ENCODE measurements around the gene CYP1A1. TPM values are rescaled to one million over a fixed set of nuclear protein-coding genes. Genes with fewer than 3 reads are reported as not detected.

CYP1A1 gene
- total and polyA plus RNA-seq, 2 experiments from 2014 or later: 0.16 to 1.4 TPM

- no peaks in the 10 kb centered on the region for H3K36me3 ChIP-seq (ENCODE audit: insufficient read depth)
Observed at GRCh38 chr15:74696398-74696729, 29.0 kb downstream of the CYP1A1 start.

More at GRCh38 chr15:74696398-74696729, 29.0 kb downstream of the CYP1A1 start:
- TF ChIP-seq NANOG (IDR thresholded peaks at IDR 0.05; ENCODE audit: borderline replicate concordance) (no peak), ETS1 (IDR thresholded peaks at IDR 0.05) (no peak), ZNF114 (CRISPR knock-in tag; IDR thresholded peaks at IDR 0.05) (no peak), CREB1 (CRISPR knock-in tag; IDR thresholded peaks at IDR 0.05; ENCODE audit: low read depth) (no peak), STAT1 (IDR thresholded peaks at IDR 0.05; ENCODE audit: unreplicated experiment) (no peak), JUNB (IDR thresholded peaks at IDR 0.05; ENCODE audit: unreplicated experiment) (no peak), EZH2 (IDR thresholded peaks at IDR 0.05; ENCODE audit: low read depth, unreplicated experiment) (no peak), EZH2phosphoT487 (IDR thresholded peaks at IDR 0.05; ENCODE audit: unreplicated experiment) (no peak), REST (IDR thresholded peaks at IDR 0.05; ENCODE audit: unreplicated experiment) (no peak), POLR2AphosphoS5 (IDR thresholded peaks at IDR 0.05; ENCODE audit: low read depth) (no peak), ZNF331 (CRISPR knock-in tag; IDR thresholded peaks at IDR 0.05; ENCODE audit: low read depth) (no peak)
- TF ChIP-seq, protein P1, sequence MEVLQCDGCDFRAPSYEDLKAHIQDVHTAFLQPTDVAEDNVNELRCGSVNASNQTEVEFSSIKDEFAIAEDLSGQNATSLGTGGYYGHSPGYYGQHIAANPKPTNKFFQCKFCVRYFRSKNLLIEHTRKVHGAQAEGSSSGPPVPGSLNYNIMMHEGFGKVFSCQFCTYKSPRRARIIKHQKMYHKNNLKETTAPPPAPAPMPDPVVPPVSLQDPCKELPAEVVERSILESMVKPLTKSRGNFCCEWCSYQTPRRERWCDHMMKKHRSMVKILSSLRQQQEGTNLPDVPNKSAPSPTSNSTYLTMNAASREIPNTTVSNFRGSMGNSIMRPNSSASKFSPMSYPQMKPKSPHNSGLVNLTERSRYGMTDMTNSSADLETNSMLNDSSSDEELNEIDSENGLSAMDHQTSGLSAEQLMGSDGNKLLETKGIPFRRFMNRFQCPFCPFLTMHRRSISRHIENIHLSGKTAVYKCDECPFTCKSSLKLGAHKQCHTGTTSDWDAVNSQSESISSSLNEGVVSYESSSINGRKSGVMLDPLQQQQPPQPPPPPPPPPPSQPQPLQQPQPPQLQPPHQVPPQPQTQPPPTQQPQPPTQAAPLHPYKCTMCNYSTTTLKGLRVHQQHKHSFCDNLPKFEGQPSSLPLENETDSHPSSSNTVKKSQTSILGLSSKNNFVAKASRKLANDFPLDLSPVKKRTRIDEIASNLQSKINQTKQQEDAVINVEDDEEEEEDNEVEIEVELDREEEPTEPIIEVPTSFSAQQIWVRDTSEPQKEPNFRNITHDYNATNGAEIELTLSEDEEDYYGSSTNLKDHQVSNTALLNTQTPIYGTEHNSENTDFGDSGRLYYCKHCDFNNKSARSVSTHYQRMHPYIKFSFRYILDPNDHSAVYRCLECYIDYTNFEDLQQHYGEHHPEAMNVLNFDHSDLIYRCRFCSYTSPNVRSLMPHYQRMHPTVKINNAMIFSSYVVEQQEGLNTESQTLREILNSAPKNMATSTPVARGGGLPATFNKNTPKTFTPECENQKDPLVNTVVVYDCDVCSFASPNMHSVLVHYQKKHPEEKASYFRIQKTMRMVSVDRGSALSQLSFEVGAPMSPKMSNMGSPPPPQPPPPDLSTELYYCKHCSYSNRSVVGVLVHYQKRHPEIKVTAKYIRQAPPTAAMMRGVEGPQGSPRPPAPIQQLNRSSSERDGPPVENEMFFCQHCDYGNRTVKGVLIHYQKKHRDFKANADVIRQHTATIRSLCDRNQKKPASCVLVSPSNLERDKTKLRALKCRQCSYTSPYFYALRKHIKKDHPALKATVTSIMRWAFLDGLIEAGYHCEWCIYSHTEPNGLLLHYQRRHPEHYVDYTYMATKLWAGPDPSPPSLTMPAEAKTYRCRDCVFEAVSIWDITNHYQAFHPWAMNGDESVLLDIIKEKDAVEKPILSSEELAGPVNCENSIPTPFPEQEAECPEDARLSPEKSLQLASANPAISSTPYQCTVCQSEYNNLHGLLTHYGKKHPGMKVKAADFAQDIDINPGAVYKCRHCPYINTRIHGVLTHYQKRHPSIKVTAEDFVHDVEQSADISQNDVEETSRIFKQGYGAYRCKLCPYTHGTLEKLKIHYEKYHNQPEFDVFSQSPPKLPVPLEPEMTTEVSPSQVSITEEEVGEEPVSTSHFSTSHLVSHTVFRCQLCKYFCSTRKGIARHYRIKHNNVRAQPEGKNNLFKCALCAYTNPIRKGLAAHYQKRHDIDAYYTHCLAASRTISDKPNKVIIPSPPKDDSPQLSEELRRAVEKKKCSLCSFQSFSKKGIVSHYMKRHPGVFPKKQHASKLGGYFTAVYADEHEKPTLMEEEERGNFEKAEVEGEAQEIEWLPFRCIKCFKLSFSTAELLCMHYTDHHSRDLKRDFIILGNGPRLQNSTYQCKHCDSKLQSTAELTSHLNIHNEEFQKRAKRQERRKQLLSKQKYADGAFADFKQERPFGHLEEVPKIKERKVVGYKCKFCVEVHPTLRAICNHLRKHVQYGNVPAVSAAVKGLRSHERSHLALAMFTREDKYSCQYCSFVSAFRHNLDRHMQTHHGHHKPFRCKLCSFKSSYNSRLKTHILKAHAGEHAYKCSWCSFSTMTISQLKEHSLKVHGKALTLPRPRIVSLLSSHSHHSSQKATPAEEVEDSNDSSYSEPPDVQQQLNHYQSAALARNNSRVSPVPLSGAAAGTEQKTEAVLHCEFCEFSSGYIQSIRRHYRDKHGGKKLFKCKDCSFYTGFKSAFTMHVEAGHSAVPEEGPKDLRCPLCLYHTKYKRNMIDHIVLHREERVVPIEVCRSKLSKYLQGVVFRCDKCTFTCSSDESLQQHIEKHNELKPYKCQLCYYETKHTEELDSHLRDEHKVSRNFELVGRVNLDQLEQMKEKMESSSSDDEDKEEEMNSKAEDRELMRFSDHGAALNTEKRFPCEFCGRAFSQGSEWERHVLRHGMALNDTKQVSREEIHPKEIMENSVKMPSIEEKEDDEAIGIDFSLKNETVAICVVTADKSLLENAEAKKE (CRISPR knock-in tag; IDR thresholded peaks at IDR 0.05): no peak
- TF ChIP-seq, protein P2, sequence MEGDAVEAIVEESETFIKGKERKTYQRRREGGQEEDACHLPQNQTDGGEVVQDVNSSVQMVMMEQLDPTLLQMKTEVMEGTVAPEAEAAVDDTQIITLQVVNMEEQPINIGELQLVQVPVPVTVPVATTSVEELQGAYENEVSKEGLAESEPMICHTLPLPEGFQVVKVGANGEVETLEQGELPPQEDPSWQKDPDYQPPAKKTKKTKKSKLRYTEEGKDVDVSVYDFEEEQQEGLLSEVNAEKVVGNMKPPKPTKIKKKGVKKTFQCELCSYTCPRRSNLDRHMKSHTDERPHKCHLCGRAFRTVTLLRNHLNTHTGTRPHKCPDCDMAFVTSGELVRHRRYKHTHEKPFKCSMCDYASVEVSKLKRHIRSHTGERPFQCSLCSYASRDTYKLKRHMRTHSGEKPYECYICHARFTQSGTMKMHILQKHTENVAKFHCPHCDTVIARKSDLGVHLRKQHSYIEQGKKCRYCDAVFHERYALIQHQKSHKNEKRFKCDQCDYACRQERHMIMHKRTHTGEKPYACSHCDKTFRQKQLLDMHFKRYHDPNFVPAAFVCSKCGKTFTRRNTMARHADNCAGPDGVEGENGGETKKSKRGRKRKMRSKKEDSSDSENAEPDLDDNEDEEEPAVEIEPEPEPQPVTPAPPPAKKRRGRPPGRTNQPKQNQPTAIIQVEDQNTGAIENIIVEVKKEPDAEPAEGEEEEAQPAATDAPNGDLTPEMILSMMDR (conservative IDR thresholded peaks at IDR 0.05; ENCODE audit: low read depth in 2 of 2): no peak
- Mint-ChIP-seq H3K4me1 (peaks cover 8% of the 10 kb centered on the region; the same call in 2 of the 3 replicates), H3K9me3 (no peaks in the 10 kb centered on the region; the same call in 2 of the 3 replicates), H3K4me3 (peak overlapping the region; percentile 100), H3K27me3 (ENCODE audit: insufficient read depth, low read depth, poor library complexity) (peaks cover 12% of the 10 kb centered on the region), H3K36me3 (ENCODE audit: low read depth) (no peaks in the 10 kb centered on the region), H3K27ac (peak overlapping the region; percentile 99)
- Histone ChIP-seq H3K27ac (ENCODE audit: low read depth) (peak overlapping the region; percentile 83), H2AFZ (peak overlapping the region; percentile 99), H3K4me2 (peak overlapping the region; percentile 87), H3F3A (replicated peaks; ENCODE audit: low read depth) (no peaks in the 10 kb centered on the region; the same call in 1 of the 2 replicates), H3K79me2 (replicated peaks; ENCODE audit: insufficient read depth) (peaks cover 44% of the 10 kb centered on the region), H3K27me3 (ENCODE audit: insufficient read depth) (no peaks in the 10 kb centered on the region), H3K4me3 (peak overlapping the region; percentile 89), H4K20me1 (replicated peaks; ENCODE audit: insufficient read depth) (peaks cover 9% of the 10 kb centered on the region), H3K9me2 (ENCODE audit: insufficient read depth) (no peaks in the 10 kb centered on the region), H3K4me1 (ENCODE audit: insufficient read depth) (peaks cover 4% of the 10 kb centered on the region; the same call in 1 of the 2 replicates)
- ATAC-seq: peak; percentile 58
- DNase-seq (ENCODE audit: low spot score): no peak

Data from GM23338 (cell line).